Measurements from ENCODE around the gene NFIX. TPM values are rescaled to one million over a fixed set of nuclear protein-coding genes. Genes with fewer than 3 reads are reported as not detected.
A peak's percentile ranks its signal among the peaks of the same experiment; 100 is the strongest.

Gene NFIX
- total and polyA plus RNA-seq, 9 of the 15 experiments (the other 6 are each of a cell fraction or from before 2014, with no cell fraction given) = 0.28 to 26.8 (median 5.4) TPM

- TF ChIP-seq, protein P1, sequence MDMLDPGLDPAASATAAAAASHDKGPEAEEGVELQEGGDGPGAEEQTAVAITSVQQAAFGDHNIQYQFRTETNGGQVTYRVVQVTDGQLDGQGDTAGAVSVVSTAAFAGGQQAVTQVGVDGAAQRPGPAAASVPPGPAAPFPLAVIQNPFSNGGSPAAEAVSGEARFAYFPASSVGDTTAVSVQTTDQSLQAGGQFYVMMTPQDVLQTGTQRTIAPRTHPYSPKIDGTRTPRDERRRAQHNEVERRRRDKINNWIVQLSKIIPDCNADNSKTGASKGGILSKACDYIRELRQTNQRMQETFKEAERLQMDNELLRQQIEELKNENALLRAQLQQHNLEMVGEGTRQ (CRISPR knock-in tag; IDR thresholded peaks at IDR 0.05) = no peak
- TF ChIP-seq NKRF (IDR thresholded peaks at IDR 0.05; ENCODE audit: borderline replicate concordance) = no peak
- TF ChIP-seq BCLAF1 (IDR thresholded peaks at IDR 0.05; ENCODE audit: borderline replicate concordance in 1 of 2, control insufficient read depth in 1 of 2, low read depth in 2 of 2, low read length in 1 of 2) = 0 out of 4 replicates have a peak, but pooled peaks of 1 of the 2 experiments have one; percentile 46
- no peak for TF ChIP-seq HDAC2 (IDR thresholded peaks at IDR 0.05)
- no peak for TF ChIP-seq ZNF165 (CRISPR knock-in tag; IDR thresholded peaks at IDR 0.05; ENCODE audit: borderline replicate concordance)
- TF ChIP-seq ZNF134 (CRISPR knock-in tag; conservative IDR thresholded peaks at IDR 0.05) = no peak
- no peak for TF ChIP-seq RBM14 (IDR thresholded peaks at IDR 0.05; ENCODE audit: borderline replicate concordance, insufficient read depth, low read depth, low read length)
- no peak for TF ChIP-seq MECOM (CRISPR knock-in tag; IDR thresholded peaks at IDR 0.05)
- TF ChIP-seq ARID2 (IDR thresholded peaks at IDR 0.05) = no peak
- TF ChIP-seq L3MBTL2 (IDR thresholded peaks at IDR 0.05) = no peak
- no peak for TF ChIP-seq CREB3L1 (IDR thresholded peaks at IDR 0.05; ENCODE audit: borderline replicate concordance, low read depth)
Observed at GRCh38 chr19:12946731-12947496, 48.4 kb upstream of the NFIX start (continued).
